Stomach (tissue), 4 donors: ENCODE results near the gene FSIP1.

Experiments used
- CTCF ChIP-seq, 7 experiments: fragments of 450-650 bp in 4 of 7; fragments of 200-600 bp in 3 of 7; sonication (generic) in 3 of 7; IDR thresholded peaks; one replicate each; pipeline ENCODE4 v1.5.1; 2016 to 2019; ENCODE audit warnings: antibody characterized with exemption in 7 of 7, control low read depth in 2 of 7, mild to moderate bottlenecking in 1 of 7
- EP300 ChIP-seq: sonication (generic); formaldehyde crosslinking; IDR thresholded peaks from one replicate; pipeline ENCODE4 v1.6.1; 2017; ENCODE audit warnings: antibody characterized with exemption
- POLR2A ChIP-seq, 4 donors: fragments of 450-650 bp; IDR thresholded peaks; one replicate each; pipeline ENCODE4 v1.6.1; 2016; ENCODE audit warnings: antibody characterized with exemption in 4 of 4, control low read depth in 2 of 4, mild to moderate bottlenecking in 1 of 4, moderate library complexity in 1 of 4
- POLR2AphosphoS5 ChIP-seq, 3 donors: sonication (generic); formaldehyde crosslinking; IDR thresholded peaks; one replicate each; pipeline ENCODE4 v1.6.1; 2016; ENCODE audit warnings: antibody characterized with exemption in 3 of 3

DNA sequence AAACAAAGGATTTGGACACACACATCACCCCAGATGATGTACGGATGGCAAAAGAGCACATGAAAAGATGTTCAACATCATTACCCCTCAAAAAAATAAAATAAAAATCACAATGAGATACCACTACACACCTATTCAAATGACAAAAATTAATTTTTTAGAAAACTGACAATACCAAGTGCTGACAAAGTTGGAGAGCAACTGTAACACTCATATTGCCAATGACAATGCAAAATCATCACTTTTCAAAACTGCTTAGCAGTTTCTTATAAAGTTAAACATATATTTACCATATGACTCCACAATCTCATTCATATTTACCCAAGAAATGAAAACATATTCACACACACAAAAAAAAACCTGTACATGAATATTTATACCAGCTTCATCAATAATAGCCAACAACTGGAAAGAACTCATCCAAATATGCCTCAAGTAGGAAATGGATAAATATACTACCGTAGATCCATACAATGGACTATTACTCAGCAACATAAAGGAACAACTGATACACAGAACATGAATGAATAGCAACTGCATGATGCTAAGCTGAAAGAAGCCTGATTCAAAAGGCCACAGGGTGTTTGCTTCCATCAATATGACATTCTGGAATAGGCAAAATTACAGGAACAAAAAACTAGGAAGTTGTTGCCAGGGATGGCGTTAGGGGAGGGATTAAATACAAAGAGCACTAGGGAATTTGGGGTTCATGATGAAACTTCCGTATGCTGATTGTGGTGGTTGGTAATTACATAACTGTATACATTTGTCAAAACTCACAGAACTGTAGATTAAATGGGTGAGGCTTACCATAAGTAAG is 1.3 kb downstream of the FSIP1 start:
- TF ChIP-seq CTCF (IDR thresholded peaks at IDR 0.05), result no peak
- no peak for TF ChIP-seq POLR2A (IDR thresholded peaks at IDR 0.05)
- TF ChIP-seq EP300, result no peak
- TF ChIP-seq POLR2AphosphoS5 (IDR thresholded peaks at IDR 0.05), result no peak
